Measurements from ENCODE around the gene TFB2M. TPM values are rescaled to one million over a fixed set of nuclear protein-coding genes. Genes with fewer than 3 reads are reported as not detected.

TFB2M gene
- total RNA-seq, 1 donor from 2014 or later, result 15.5 TPM

GRCh38 chr1:246537441-246537840, 28.6 kb downstream of the TFB2M start:
- TF ChIP-seq CTCF (conservative IDR thresholded peaks at IDR 0.05; ENCODE audit: low read depth, low read length), result no peak
- H3K4me3 ChIP-seq (ENCODE audit: low read depth, low read length), result no peak overlapping the region
- no peak for DNase-seq (ENCODE audit: low read depth)

GRCh38 chr1:246534114-246534513, 31.9 kb downstream of the TFB2M start:
- H3K4me3 ChIP-seq (ENCODE audit: low read depth, low read length), result no peak overlapping the region
- TF ChIP-seq CTCF (conservative IDR thresholded peaks at IDR 0.05; ENCODE audit: low read depth, low read length), result no peak
- no peak for DNase-seq (ENCODE audit: low read depth)

- TF ChIP-seq CTCF (conservative IDR thresholded peaks at IDR 0.05; ENCODE audit: low read depth, low read length), result no peak
- no peak for DNase-seq (ENCODE audit: low read depth)
- no peak overlapping the region for H3K4me3 ChIP-seq (ENCODE audit: low read depth, low read length)
Measured at GRCh38 chr1:246533371-246533905, 32.6 kb downstream of the TFB2M start.

DNA sequence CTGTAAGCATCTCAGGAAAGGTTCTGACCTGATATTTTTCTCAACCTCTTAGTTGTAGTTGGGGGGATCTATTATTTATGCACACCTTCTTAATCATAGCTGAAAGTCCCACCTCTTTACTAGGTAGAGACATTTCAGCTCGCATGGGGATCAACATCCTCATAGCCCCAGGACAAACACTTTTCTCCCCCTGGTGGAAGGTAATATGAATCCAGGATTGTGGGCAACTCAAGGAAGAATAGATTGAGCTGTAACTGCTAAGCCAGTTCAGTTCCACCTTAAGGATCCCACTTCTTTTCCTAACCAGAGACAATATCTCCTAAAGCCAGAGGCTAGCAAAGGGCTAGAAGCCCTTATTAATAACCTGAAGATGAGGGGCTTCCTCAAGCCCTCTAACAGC, 33.5 kb downstream of the TFB2M start:
- DNase-seq (ENCODE audit: low read depth), result no peak
- TF ChIP-seq CTCF (conservative IDR thresholded peaks at IDR 0.05; ENCODE audit: low read depth, low read length), result peak; percentile 32
- no peak overlapping the region for H3K4me3 ChIP-seq (ENCODE audit: low read depth, low read length)

DNA sequence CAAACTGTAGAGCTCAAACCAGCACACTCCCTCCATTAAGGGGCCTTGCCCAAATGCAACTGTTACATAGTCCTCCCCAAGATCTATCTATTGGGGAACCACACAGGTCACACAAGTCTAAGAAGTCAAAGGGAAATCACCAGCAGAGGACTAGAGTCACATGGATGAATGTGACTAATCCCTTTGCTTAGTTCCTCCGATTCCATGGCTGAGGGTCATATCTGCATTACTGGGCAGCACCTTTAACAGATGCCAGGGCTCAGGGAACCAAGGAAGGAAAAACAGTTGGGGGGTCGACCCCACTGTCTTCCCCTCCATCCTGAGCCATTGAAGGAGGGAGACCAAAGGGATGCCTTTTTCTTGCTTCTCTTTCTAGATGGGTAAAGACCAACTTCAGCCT, 35.6 kb downstream of the TFB2M start:
- no peak for DNase-seq (ENCODE audit: low read depth)
- no peak for TF ChIP-seq CTCF (conservative IDR thresholded peaks at IDR 0.05; ENCODE audit: low read depth, low read length)
- no peak overlapping the region for H3K4me3 ChIP-seq (ENCODE audit: low read depth, low read length)

DNA sequence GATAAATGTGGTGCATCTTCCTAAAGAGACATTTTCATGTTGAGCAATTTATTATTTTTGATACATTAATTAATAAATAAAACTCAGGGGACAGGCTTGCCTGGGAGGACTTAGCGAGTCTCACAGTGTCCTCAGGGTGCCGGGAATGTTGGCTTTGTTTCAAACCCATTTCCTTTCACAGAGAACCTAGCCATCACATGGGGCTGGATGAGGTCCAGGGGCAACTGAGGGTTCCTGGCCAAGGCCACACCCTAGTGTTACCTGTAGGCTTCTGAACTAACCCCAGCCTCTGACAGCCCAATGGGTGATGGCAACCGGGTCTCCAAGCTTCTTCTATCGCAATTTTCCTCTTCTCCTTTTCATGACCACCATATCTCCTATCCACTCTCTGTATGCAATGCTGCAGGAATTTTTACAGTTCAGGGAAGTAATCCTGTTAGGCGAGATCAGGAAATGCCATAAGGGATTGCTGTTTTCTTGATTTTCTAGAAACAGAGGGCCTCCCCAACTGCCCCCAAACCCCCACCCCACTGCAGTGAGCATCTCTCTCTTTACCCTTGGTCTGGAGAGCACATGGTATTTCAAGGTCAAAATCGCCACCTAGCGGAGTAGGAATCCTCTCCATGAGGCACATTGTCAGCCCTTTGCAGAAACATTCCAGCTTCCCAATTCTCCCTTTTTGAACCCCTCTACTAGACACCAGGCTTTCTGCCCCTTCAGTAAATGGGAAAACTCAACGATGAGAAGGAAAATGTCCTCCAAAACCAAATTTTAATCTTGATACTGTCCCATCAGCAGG, 36.9 kb downstream of the TFB2M start:
- no peak overlapping the region for H3K4me3 ChIP-seq (ENCODE audit: low read depth, low read length)
- no peak for DNase-seq (ENCODE audit: low read depth)
- no peak for TF ChIP-seq CTCF (conservative IDR thresholded peaks at IDR 0.05; ENCODE audit: low read depth, low read length)

Data from epithelial cell of proximal tubule (primary cell).